SW480 (cell line): ENCODE measurements around the gene MFAP2.
"Not testable (repeated sequence)": the region's sequence is repeated elsewhere in the genome, so short reads cannot be mapped to it uniquely, and the experiment has no call there.

Experiments used
- DNase-seq: peaks from one replicate; pipeline ENCODE4 v3.0.0-alpha.2; 2016; ENCODE audit warnings: low spot score

MFAP2 gene

GRCh38 chr1:16961297-16962133, 18.9 kb downstream of the MFAP2 start:
- no peak for DNase-seq

GRCh38 chr1:16960560-16961296, 19.7 kb downstream of the MFAP2 start:
- DNase-seq = peak; percentile 87

- DNase-seq = no peak
Measured at GRCh38 chr1:16958475-16958874, 21.9 kb downstream of the MFAP2 start.

GRCh38 chr1:16957731-16958130, 22.7 kb downstream of the MFAP2 start:
- DNase-seq = no peak

- no peak for DNase-seq
Measured at GRCh38 chr1:16956775-16957174, 23.6 kb downstream of the MFAP2 start.

GRCh38 chr1:16955186-16955585, 25.2 kb downstream of the MFAP2 start:
- no peak for DNase-seq

GRCh38 chr1:16954579-16954978, 25.8 kb downstream of the MFAP2 start:
- DNase-seq = no peak

- DNase-seq = not testable (repeated sequence)
Measured at GRCh38 chr1:16952376-16952775, 28.0 kb downstream of the MFAP2 start.

GRCh38 chr1:16949026-16949425, 31.4 kb downstream of the MFAP2 start:
- not testable (repeated sequence) for DNase-seq

GRCh38 chr1:16948282-16948891, 32.0 kb downstream of the MFAP2 start:
- DNase-seq = not testable (repeated sequence)

GRCh38 chr1:16946646-16947045, 33.8 kb downstream of the MFAP2 start:
- no peak for DNase-seq

GRCh38 chr1:16946185-16946584, 34.2 kb downstream of the MFAP2 start:
- not testable (repeated sequence) for DNase-seq

GRCh38 chr1:16945512-16945911, 34.9 kb downstream of the MFAP2 start:
- not testable (repeated sequence) for DNase-seq

- no peak for DNase-seq
Measured at GRCh38 chr1:16944038-16944437, 36.4 kb downstream of the MFAP2 start.

- DNase-seq = not testable (repeated sequence)
Measured at GRCh38 chr1:16939386-16940180, 40.8 kb downstream of the MFAP2 start.

- no peak for DNase-seq
Measured at GRCh38 chr1:16938351-16939321, 41.8 kb downstream of the MFAP2 start.

GRCh38 chr1:16936580-16936979, 43.8 kb downstream of the MFAP2 start:
- DNase-seq = not testable (repeated sequence)

- DNase-seq = not testable (repeated sequence)
Measured at GRCh38 chr1:16933945-16934344, 46.5 kb downstream of the MFAP2 start.

- not testable (repeated sequence) for DNase-seq
Measured at GRCh38 chr1:16931206-16931934, 49.0 kb downstream of the MFAP2 start.
